SKM-1 treated with dmso at 0.1 percent for 144 hours (cell line): ENCODE measurements around the gene SLC29A3.
A peak's percentile ranks its signal among the peaks of the same experiment; 100 is the strongest.
"Not testable (repeated sequence)": the region's sequence is repeated elsewhere in the genome, so short reads cannot be mapped to it uniquely, and the experiment has no call there.

Experiments used
- DNase-seq: peaks from one replicate; lab custom pipeline; 2025; ENCODE audit not compliant: unreplicated experiment; lab: John Stamatoyannopoulos, UW

SLC29A3 gene

DNA sequence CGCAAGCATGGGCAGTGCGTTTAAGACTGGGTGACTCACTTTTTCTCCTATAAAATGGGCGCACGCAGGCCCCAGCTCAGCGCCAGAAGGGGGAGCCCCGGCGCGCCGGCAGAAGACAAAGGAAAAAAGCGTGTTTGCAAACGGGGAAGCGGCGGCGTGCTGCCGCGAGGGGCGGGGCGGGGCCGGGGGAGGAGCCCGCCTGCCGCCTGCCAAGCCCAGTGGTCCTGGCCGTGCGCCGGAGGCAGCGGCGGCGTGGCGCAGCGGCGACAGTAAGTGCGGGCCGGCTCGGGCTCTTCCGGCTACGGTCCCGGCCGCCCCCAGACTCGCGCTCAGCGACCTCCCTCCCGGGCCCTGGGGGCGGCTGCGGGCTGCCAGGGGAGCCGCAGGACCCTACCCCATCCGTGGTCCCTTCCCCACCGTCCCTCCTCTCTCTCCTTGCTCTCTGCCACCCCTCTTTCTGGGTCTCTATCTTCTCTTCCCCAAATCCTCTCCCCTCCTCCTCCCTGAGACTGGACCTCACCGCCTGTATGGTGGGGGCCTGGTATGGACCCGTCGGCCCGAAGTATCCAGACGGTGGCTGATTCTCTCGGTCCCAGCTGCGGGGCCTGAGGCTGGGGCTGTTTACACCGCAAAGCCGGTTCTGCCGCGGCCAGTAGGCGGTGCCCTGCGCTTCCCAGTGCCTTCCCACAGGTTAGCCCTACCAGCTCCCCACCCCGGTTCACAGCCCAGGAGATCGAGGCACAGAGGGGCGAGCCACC, at the start of gene SLC29A3:
TSS of gene SLC29A3 (plus strand) at position 218 of the 758 bp plus-strand sequence. CDS start at position 269, 51 bp downstream.
- peak; percentile 81 for DNase-seq

DNA sequence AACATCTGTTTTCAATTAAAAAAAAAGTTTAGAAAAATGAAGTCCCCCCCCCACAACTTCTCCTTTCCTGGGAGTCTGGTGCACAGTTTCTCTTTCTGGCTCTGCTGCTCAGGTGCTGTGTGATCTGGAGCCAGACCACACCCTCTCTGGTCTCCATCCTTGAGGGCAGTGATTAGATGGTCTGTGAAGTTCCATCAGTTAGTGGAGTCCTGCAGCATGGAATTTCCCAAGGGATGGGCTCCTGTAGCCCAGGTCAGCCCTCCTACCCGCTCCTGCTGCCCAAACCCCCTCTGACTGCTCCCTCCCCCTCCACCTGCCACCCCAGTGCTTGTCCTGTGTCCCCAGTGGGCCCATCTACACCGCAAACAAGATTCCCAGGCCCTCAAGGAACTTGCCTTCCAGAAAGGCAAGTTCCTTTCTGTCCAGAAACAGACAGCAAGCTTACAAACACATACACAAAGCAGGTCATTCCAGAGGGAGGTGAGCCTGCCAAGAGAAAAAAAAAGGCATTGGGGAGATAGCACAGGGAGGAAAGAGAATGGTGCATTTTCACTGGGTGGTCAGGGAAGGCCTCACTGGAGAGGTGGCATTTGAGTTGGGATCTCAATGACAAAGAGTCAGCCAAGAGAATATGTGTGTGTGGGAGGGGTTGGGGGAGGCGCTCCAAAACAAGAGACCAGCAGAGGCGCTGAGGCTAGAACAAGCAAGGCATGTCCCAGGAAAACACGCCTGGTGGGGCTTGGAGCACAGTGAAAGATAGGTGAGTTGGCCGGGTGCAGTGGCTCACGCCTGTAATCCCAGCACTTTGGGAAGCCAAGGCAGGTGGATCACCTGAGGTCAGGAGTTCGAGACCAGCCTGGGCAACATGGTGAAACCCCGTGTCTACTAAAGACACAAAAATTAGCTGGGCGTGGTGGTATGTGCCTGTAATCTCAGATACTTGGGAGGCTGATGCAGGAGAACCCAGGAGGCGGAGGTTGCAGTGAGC, 49.5 kb upstream of the SLC29A3 start:
- DNase-seq: no peak

DNA sequence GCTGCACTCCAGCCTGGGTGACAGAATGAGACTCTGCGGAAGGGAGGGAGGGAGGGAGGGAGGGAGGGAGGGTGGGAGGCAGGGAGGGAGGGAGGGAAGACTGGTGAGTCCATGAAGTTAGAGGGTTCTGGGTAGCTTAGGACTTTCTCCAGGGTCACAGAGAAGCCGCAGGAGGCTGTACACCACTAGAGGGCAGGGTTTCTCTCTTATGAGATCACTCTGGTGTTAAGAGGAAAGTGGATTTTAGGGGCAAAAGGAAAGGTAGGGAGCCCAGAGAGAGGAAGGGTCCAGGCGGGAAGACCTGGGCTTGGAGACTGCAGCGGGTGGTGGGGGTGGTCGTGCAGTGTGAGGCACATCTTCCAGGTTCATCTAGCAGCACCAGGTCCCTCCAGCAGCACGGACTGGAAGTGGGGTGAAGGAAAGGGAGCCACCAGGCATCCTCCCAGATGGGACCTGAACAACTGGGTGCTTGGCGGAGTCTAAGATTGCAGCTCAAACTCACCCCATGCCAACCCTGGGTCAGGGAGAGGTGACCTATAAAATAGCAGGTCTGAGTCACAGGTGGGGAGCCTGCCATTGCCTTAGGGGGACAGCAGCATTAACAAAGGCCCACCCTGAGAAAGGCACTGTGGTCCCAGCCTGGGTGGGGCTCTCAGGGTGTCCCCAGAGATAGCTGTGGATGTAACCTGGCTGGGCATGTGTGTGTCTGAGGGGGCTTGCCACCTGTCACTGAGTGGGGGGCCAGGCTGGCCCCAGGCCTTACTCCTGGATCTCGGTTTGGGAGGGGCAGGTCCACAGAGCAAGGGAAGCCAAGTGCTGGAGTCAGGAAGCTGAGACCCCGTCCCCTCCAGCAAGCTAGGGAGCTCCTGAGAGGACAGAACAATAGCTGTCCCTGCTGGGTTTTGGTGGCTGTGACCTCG, 48.5 kb upstream of the SLC29A3 start:
- DNase-seq: peak; percentile 62

DNA sequence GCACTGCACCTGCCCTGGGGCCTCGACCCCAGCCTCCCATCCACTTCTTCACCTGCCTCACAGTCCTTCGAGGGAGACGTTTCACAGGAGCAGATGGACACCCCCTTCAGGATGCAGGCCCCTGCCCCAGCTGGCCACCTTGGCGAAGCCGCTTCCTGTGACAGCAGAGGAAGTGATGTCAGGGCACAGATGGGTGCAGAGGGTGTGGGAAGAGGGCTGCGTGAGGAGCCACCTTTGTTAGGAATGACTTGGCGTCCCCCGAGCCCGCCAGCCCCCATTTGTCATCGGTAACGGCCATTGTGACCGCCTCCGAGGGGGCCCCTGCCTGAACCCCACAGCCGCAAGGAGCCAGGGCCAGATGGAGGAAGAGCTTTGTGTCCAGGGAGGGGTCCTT, 47.4 kb upstream of the SLC29A3 start:
- DNase-seq: no peak

DNA sequence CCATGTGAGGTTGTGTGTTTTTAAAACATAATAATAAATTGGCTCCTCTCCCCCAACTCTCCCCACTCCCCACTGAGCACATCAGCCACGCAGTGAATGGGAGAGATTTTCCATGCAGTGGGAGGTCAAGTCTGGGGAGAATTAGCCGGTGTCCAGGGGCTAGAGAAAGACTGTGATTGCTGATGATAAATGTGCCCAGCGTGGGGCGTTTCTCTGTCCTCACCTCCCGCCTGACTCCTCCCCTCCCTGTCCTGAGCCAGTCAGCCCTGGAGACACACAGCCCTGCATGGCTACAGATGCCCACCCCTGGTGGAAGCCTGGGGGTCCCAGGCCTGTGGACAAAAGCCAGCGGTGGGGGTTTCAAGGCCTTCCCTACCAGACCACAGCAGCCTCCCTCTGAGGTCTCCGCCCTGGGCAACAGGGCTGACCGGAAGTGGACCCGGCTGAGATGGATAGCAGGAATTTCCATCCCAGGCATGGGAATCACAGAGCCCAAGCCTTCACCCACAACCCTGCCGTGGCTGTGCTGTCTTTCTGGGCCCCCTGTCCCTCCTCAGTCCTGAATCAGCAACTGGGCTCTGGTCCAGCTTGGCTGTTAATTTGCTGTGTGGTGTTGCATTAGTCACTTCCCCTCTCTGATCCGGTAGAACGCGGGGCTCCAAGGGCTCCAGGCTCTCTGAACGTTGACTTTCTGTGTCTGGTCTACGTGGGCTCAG, 46.8 kb upstream of the SLC29A3 start:
- DNase-seq: no peak

DNA sequence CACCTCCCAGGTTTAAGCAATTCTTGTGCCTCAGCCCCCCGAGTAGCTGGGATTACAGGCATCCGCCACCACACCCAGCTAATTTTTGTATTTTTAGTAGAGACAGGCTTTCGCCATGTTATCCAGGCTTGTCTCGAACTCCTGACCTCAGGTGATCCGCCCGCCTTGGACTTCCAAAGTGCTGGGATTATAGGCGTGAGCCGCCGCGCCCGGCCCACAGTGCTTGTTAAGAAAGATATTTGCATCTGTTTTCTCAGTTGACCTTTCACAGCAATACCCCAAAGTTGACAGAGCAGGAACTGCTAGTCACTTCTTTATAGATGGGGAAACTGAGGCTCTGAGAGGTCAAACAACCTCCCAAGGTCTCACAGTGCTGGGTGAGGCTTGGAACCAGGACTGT, 46.1 kb upstream of the SLC29A3 start:
- DNase-seq: not testable (repeated sequence)

GRCh38 chr10:71273506-71273905, 45.6 kb upstream of the SLC29A3 start:
- no peak for DNase-seq

- DNase-seq: peak; percentile 34
Measured at GRCh38 chr10:71274901-71275796, 43.9 kb upstream of the SLC29A3 start.

DNA sequence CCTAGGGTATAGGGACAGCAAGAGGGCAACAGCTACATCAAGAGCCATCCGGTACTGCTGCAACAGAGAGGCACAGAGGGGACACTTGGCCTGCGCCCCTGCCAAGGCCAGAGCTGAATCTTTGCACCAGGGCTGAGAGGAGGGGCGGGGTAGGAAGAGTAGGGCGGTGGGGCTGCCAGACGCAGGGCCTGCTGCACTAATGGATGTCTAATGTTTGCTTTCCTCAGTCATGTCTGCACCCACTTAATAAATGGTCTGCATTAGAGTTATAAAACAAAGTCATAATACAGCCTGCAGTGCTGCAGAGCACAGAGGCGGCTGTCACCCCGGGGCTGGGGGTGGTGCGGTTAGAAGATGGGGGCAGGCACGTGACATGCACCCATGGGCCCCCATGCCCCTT, 42.2 kb upstream of the SLC29A3 start:
- DNase-seq: no peak

- DNase-seq: no peak
Measured at GRCh38 chr10:71277914-71278665, 41.0 kb upstream of the SLC29A3 start.

DNA sequence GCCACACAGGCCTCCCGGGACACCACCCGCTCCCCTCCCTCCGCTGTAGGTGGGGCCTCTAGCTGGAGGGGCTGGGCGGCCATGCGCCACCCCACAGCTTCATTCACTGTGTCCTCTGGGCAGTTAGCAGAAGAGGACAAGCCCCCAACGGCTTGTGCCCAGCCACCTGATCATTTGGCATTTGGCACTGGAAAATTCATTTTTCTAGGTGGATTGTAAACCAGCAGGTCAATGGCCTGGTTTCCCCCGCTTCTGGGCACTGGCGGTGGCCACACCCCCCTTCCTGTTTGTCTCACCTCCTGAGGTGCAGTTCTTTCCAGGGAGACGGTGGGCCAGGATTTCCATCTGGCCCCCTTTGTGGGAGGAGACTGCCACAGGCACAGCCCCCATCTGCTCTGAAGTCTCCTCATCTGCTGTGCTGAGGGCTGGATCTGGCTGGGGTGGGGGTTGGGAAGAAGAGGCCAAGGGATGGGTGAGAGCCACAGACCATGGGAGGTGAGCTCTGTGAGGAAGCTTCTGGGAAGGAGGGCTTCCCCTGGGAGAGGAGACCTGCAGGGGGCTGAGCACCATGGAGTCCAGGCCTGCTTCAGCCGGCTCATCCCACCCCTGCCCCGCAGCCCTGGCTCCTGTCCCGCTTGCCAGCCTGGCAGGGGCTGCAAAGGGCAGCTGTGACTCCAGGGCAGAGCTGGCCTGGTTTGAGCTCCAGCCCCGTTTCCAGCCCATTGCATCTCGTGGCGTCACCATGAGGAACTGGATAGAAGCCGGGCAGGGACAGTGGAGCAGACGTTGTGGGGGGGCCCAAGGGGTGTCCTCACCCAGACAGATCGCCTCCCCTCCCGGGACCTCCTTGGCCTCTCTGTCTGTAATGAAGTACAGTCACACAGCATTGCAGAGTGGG, 40.1 kb upstream of the SLC29A3 start:
- no peak for DNase-seq

GRCh38 chr10:71279590-71280170, 39.4 kb upstream of the SLC29A3 start:
- no peak for DNase-seq

DNA sequence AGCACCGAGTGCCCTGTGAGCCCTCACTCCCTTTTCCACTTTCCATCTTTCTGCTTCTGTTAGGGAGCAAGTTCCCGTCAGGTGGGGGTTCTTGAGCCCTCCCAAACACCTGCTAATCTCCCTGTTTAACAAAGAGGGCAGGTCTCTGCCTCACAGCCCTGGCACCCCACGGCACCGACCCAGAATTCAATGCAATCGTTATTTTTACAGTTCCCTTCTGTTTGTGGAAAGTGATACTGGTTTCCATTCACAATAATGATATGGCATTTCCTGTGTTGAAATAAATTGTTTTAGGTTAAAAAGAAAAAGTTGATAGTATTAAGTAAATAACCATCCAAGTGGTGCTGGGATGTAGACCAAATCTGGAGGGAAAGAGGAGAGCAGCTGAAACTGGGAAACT, 38.8 kb upstream of the SLC29A3 start:
- DNase-seq: no peak

GRCh38 chr10:71280825-71281224, 38.2 kb upstream of the SLC29A3 start:
- DNase-seq: no peak

GRCh38 chr10:71281646-71282322, 37.3 kb upstream of the SLC29A3 start:
- DNase-seq: no peak

DNA sequence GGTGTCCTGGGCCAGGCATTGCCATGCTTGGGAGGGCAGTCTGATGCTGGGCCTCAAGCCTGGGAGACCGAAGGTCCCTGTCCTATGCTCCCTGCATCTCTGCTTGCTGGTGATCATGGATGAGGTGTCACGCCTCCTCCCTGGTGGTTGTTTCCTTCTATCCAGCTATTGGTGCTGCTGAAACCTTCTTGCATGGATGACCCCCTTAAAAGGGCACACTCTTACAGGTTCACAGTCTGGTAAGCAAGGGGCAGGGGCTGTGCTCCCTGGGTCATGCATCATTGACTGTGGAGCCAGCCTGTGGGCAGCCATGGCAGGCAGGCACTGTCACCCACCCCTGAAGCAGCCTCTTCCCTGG, 36.8 kb upstream of the SLC29A3 start:
- no peak for DNase-seq

DNA sequence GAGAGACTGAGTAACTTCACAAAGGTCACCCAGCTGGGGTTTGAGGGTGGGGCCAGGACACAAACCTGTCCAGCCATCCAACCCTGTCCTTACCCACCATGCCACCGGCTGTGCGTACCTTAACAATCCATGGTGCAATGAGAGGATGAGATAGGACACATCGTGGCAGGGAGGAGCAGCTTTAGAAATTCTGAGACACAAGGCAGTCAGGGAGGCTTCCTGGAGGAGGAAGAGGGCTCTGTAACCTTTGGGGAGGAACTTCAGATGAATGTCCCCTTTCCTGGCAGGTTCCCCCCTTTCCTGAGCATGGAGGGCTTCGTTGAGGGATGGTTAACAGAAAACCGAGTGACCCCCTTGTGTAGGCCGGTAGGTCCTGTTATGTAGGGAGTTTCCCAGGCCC, 35.6 kb upstream of the SLC29A3 start:
- DNase-seq: no peak
